Activated effector memory CD4-positive, alpha-beta T cell treated with Interleukin-2 at 50 U/mL for 16 hours (primary cell): Measurements from ENCODE around the gene CELSR1.
"Not testable (repeated sequence)": the region's sequence is repeated elsewhere in the genome, so short reads cannot be mapped to it uniquely, and the experiment has no call there.

Source experiments
- DNase-seq: peaks from one replicate; pipeline ENCODE4 v3.0.0-alpha.2; 2020

CELSR1 gene

DNA sequence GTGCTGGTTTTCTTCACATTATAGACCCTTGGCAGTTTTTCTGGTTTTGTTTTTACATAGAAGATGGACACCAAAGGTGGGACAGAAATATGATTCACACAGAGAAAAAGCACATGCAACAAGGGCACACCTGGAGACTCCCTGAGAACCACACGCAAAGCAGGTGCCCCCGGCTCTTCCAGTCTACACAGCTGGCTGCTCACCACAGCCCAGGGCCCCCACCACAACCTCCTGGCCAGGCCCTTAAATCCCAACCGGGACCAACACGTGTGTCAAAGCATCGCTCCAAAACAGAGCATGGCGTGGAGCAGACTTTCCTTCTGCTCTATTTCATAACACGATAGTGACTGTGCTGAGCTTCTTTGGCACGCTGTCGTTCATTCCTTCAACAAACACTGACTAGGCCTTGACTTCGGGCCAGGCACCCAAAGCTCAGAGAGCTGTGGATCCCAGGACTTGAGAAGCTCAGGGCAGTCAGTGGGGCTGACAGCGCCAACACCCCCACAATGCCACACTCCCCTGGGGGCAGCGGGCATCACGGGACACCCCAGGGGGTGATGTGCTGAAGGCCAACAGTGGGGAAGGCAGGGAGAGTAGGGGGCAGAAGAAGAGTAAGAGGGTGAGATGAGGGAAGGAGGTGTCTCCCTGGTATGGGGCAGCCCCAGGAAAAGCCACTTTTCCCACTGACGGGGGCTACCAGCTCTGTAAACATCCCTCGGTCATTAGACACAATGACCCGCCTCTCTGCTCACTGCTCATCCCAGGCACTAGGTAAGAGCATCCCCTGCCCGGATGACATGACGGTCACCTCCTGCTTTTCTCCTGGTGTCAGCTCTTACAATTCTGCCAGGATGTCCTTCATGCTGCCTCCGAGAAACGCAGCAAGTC is 26.0 kb downstream of the CELSR1 start:
- no peak for DNase-seq

DNA sequence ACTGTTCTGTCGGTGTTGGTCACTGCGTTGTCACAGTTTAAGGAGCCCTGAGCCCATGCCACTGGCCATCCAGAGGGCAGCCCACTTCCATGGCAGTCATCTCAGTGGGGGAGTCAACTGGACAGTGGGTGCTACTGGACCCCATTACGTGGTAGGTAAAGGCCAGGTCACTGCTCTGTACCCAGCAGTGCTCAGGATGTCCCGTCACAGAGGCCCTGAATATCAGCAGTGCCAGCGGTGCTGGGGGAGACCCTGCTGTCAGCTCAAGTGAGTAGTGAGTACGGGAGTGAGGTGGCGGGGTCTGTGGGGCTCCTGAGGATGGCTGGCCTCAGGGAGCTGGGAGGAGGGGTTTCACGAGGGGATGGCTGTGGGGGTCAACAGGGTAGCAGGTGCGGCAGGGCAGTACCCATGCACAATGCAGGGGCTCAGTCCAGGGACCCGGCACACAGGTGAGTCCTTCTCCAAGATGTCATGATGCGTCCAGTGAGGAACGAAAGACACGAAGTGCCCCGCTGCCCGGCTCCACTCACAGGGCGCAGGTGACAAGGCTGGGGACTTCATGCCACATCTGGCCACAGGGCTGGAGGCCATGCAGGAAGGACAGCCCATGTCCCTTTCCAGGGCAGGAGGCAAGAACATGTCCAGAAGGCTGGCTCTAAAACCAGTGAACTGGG is 27.9 kb downstream of the CELSR1 start:
- DNase-seq = no peak

DNA sequence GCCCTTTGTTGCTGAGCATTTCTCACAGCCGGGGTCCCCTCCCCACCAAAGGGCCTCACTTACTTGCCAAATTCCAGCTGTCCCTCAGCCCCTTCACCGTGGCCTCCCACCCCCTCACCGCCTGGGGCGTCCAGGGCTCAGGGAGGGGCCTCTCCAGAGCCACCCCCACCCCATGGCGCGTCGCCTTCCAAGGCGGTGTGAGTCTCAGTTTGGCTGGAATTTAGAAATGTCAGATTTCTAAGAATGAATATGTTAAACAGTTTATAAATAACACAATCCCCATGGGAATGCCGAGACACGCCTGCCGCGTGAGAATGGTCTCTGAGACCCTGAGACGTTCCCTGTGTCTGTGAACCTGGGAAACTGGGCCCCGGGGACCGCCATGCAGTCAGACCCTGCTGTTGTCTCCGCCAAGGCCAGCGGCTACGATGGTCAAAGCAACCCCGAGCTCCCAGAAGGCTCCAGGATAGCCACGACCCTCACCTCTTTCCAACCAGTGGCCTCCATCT is 28.9 kb downstream of the CELSR1 start:
- DNase-seq = no peak

DNA sequence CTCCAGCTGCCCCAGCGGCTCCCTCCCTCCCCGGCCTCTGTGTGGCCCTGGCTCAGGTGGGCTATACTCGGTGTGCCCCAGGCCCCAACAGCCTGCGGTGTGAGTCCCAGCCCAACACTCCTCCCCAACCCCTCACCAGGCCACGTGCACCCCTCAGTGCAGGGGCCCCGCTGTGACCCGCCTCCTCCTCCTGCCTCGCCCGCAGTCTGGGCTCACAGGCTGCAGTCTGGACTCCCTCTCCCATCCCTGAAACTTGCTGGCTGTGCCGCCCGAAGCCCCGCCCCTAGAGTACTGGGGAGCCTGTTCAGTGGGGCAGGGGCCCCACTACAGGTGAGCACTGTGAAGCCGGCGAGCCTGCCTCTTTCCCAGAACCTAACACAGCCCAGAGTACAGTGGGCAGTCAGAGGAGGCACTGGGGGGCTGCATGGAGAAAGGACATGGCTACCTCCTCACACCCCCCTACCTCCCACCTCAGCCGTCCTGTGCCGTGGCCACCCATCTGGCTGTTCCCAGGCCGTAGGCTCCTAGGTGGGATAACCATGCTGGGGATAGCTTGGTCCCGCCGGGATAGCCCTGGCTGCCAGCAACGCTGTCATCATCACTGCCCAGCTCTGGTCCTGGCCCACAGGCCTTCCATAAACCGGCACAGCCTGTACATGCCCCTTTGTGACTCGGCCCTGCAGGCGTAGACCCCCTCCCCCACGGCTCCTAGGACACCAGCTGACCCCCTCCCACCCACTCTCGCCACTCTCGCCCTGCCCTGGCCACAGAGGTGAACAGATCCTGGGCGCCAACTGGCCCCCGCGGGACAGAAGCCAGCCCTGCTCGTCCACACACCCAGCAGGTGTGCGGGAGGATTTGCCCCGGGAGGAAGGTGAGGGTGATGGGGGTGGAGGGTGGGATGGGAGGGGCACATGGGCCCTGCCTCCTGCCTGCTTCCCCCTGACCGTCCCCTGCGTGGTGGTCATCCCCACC is 29.7 kb downstream of the CELSR1 start:
- no peak for DNase-seq

DNA sequence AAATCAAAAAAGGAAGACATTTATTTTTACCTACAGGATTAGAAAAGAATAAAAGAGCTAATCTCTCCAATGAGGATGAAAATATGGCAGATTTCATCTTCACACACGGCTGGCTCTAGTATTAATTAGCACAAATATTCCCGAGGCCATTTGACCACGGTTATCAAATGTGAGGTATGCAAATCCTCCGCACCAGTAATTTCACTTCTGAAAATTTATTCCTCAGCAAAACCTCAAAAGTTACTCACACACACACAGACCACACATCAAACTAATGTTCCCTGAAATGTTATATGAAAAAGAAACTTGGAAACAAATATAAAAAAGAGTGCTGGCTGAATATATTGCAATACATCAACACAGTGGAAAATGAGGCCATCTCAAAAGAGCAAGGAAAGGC is 32.8 kb downstream of the CELSR1 start:
- DNase-seq = no peak

DNA sequence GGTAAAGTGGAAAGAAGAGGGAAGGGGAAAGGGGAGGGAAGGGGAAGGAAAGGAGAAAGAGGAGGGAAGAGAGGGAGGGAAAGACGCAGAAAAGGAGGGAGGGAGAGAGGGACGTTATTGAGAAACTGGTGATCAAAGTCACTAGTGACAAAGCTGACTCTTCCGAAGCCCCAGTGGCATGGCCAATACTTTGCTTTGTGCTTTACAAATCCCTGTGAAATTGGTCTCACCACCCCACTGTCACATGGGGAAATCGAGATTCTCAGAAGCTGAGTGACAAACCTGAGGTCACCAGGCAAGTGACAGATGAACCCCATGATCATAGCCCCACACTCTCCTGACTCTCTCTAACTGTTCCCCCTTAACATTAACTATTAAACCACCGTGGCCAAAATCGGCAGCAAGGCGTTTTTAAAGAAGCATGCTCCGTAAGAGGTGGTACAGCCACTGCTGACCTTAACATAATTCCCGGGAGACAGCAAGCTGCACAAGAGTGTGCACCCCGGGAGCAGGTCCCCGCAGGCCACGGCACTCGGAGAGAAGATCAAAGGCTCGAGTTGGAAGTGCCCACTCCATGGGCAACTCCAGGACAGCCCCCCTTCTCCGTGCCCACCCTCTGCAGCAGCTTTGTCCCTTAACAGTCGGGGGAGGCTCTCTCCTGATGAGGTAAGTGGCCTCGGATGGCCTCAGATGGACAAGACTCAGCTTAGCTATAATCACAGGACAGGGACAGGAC is 34.8 kb downstream of the CELSR1 start:
- no peak for DNase-seq

DNA sequence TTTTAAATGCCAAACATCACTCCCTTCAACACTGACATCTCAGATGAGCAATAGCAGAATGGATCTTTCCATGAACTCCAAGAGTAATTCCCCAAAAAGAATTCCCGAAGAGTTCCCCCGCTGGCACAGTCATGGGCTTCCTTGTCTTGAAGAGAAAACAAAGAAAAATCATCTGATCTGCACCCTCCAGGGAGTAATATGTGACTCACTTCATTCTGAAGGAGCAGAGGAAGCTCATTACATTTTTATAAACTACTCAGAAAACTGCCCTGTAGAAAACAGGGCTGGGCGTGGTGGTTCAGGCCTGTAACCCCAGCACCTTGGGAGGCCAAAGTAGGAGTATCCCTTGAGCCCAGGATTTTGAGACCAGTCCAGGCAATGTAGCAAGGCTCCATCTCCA is 35.7 kb downstream of the CELSR1 start:
- DNase-seq = no peak

DNA sequence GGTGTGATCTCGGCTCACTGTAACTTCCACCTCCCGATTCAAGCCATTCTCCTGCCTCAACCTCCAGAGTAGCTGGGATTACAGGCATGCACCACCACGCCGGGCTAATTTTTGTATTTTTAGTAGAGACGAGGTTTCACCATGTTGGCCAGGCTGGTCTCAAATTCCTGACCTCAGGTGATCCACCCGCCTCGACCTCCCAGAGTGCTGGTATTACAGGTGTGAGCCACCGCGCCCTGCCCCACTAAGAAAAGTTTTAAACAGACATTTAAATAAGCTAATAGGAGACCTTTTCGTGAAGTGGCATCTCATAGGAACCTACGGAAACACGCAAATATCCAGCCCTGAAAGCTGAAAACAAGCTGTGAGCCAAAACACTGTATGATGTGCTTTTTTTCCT is 36.2 kb downstream of the CELSR1 start:
- DNase-seq = not testable (repeated sequence)

DNA sequence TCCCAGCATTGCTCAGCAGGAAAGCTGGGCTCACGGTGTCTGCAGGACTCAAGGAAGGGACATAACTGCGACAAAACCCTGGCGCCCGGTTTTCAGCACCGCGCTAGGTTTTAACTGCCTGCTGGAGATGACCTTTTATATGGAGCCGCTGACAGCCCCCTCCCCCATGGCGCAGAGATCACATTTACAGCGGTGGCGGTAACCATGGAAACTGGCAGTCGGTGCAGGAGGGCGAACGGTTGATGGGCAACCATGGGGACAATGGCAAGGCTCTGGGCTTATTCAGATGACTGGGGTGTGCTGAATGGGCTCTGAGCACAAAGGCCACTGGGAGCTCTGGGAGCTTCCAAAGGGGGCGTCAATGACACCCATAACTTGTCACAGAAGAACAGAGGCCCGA is 37.2 kb downstream of the CELSR1 start:
- DNase-seq = no peak

DNA sequence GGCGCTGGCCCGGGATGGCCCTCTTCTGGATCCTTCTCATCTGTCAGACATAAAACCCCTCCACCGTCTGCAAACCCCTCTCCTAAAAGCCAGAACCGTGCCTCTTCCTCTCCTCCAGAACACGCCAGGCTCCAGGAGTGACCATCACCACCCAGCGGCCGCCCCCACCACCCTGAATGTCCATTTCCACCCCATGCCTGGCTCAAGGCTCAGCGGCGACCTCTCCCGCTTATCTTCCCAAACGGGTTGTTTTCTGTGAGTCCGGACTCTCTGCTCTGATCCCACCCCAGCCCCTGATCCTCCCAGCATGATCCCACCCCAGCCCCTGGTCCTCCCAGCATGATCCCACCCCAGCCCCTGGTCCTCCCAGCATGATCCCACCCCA is 37.6 kb downstream of the CELSR1 start:
- no peak for DNase-seq

DNA sequence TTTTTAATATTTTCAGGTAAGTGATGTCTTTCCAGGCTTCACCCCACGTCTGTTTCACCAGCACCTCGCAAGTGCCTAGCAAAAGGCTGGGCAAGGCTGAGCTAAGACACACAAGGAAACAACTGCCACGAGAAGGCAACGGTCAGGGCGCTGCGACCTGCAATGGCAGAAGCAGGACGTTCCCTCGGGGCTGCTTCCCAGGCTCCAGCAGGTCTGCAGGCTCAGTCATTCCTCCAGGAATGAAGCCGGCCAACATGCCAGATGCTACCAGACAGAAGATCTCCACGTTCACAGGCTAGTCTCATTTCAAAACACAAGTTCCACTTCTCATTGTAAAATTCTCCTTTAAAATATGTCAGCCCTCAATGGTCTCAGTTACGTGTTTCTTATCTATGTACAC is 45.5 kb downstream of the CELSR1 start:
- no peak for DNase-seq

DNA sequence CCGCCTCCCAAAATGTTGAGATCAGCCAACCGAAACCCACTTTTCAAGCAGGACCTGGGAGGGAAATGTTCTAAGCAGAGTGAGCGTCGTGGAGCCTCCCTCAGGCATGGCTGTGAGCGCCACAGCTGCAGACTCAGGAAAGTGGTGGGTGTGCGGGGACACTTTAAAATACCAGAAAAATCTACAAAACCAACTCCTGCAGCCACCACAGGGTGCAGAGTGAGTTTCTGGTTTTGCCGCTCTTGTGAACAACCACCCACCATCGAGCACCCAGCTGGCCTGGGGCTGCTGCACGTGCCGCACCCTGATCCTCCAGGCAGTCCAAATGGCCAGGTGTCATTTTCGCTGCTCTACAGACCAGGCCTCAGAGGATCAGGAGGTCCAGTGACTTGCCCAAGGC is 46.9 kb downstream of the CELSR1 start:
- no peak for DNase-seq

DNA sequence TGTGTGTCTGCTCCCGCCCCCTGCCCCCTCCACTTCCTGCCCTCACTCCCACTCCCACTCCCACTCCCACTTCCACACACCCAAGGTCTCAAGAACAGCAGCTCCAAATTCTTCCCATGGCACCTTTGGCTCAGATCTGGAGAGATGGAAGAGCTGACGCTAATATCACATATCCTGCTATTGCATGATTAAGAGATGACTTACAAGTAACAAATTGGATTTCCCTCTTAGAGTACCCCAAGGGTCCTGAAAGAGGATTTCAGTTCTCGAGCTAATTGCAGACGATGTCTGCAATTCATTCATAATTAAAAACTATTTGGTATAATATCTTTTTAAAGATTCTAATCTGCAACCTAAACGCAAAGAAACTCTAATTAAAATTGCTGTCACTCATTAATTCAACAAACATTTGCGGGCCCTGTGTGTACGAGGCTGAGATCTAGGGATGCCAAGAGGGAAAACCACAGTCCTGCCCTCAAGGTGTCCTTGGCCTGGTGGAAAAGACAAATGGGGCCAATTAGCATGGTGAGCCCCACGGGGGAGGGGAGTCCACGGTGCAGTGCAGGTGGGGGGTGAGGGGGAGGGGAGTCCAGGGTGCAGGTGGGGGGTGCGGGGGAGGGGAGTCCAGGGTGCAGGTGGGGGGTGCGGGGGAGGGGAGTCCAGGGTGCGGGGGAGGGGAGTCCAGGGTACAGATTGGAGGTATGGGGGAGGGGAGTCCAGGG is 50.3 kb downstream of the CELSR1 start:
- no peak for DNase-seq

DNA sequence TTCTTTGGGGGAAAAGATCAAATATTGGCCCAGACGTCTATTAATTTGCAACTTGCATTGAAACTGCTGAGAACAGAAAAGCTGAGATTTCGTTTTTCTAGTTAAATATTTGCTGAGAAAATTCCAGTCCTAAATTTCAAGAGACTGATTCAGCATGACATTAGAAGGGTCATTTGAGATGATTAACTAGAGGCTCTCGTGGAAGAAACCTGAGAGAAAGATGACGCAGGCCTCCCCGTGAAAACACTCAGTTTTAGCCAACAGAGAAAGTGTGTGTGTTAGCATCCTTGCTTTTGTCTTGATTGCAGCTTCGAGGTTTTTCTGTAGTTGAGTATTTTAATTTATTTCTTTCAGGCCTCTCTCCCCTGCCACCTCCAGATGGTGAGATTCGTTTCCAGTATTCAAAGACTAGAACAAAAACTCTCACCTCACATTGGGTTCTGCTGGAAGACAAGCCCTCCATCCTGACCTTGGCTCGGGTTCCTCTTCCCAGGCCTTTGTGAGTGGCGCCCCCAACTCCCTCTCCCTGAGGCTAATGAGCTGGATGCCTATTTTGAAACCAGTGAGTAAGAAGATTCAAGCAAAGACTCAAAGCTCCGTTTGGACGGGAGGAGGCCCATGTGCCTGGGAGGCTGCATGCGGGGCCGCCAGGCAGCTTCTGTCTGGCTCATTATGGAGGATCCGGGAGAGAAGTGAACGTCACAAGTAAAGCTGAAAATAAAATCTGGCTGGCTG is 52.4 kb downstream of the CELSR1 start:
- no peak for DNase-seq

DNA sequence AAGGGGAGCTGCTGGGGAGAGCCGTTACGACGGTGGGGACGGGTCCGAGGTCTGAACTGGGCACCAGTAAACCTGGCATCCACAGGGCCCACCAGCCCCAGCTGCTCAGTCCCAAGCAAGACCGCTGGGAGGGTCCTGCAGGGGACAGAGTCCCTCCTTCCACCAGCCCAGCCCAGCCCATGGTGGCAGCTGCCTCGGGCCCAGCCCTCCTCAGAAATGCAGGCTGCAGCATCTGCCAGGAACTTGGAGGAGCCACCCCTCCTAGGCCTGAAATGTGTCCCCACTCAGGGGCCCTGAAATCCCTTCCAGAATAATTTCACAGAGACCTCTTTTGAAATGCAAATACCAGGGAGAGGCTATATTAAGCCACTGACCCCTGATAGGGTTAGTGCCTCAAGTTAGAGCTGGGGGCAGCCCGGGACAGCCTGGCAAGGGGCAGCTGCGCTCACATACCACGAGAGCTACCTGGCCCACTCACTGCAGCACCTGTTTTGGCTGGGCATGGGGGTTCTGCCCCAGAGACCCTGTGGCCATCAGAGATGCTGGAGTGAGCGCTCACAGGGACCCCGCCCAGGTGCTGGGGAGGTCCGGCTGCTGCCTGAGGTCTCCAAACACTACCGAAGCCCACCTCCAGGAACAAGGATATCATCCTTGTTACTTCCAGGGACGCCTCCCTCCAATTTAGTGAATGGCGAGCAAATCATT is 53.1 kb downstream of the CELSR1 start:
- no peak for DNase-seq

DNA sequence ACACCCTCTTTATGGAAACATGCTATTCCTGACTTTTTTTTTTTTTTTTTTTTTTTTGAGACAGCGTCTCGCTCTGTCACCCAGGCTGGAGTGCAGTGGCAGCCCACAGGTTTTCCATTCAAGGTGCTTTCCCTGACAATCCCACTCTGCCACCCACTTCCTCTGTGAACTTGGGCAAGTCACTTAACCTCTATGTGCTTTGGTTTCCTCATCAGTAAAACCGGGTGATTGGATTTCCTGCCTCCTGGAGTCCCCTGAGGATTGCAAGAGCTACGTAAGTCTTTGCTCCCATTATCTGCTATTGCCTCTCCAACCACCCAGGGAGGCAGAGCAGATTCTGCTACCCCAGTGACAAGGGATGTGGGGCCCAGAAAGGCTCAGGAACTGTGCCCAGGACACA is 54.1 kb downstream of the CELSR1 start:
- DNase-seq = no peak

DNA sequence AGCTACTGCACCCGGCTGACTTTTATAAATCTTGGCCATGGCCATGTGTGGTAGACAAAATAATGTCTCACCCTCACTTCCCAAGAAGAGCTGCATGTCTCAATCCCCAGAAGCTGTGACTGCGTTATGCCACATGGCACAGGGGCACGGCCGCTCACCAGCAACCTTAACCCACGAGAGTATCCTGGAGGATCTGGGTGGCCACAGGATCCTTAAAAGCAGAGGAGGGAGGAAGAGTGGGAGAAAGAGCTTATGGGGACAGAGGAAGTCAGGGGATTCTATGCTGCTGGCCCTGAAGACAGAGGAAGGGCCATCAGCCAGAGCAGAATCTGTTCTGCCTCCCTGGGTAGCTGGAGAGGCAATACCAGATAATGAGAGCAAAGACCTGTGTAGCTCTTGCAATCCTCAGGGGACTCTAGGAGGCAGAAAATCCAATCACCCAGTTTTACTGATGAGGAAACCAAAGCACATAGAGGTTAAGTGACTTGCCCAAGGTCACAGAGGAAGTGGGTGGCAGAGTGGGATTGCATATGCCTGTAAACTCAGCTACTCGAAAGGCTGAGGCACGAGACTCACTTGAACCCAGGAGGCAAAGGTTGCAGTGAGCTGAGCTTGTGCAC is 55.3 kb downstream of the CELSR1 start:
- no peak for DNase-seq

DNA sequence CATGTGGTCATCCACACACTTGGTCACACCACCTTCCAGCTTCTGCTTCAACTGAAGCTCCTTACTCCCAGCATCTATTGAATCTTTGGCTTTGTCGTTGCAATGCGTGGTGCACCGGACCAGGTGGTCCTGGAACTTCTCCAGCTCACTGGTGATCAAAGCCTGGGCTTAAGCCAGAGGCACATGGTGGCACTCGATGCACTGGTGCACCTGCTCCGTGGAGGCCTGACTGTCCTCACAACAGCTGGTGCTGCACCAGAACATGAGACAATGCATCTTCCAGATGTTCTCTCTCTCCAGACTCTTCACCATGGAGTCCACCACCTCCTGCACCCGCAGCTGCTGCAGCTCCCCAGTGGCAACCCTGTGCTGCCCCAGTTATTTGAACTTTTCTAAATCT is 56.0 kb downstream of the CELSR1 start:
- DNase-seq = no peak

DNA sequence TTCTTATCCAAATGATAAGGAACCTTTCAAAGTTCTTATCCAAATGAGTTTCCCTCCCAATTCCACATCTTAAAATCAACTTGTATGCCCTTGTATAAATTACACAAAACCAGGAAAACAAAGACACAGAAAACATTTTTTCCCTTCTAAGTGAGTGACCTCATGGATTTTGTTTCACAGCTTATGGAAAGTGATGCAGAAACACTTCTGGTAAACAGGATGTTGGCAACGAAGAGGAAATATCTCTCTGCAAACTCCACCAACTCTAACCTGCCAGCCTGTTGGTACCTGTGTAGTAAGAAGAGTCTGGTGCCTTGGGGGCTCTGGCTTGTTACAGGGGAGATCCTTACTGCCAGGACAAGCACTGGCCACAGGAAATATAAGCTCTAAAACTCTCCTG is 57.0 kb downstream of the CELSR1 start:
- DNase-seq = no peak

DNA sequence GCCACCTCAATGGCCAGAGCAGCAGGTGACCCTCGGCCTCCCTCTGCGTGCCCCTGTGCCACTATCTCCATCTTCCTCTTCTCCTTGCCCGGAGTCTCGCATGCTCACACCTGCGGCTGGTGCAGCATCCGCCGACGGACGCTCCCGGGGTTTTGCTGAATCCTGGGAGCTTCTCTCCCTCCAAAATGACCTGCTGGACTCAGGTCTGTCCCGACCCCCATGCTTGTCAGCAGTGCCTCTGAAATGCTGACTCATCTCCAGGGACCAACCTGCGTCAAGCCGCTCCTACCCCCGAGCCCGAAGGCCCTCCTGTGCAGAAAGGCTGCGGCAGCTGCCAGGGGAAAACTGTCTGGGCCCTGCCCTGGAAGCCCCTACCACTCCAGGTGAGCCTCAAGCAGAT is 58.4 kb downstream of the CELSR1 start:
- no peak for DNase-seq
